H1 (cell line): ENCODE results near the gene ONECUT2. TPM values are rescaled to one million over a fixed set of nuclear protein-coding genes. Genes with fewer than 3 reads are reported as not detected.
A peak's percentile ranks its signal among the peaks of the same experiment; 100 is the strongest.

Source experiments
- CTCF ChIA-PET: fragments of 300-600 bp; sonication (Branson Sonifier 250); formaldehyde crosslinking; loops from one replicate; lab custom pipeline; 2021; ENCODE audit not compliant: partially characterized antibody; lab: Charles Lee
- POLR2A ChIA-PET: fragments of 300-600 bp; sonication (Branson Sonifier 250); formaldehyde crosslinking; loops from one replicate; lab custom pipeline; 2021; ENCODE audit warnings: inconsistent platforms; ENCODE audit not compliant: partially characterized antibody; lab: Charles Lee
- DNase-seq, 2 experiments: peaks; one replicate each; pipeline versions ENCODE4 v3.0.0 to v3.0.0-alpha.2; 2010 to 2022; ENCODE audit warnings: low spot score in 2 of 2, low read depth in 1 of 2, mixed read lengths in 1 of 2
- FAIRE-seq: peaks from 2 replicates; lab custom pipeline; 2011; peaks lifted over from hg19 to GRCh38; lab: Jason Lieb, UNC
- H2AFZ ChIP-seq: 2 replicates; pipeline ENCODE4 v1.8.1; 2012; ENCODE audit warnings: low read length, inconsistent platforms
- H2AK5ac ChIP-seq: 2 replicates; pipeline ENCODE4 v1.6.1; 2013; ENCODE audit warnings: low read depth, low read length
- H2BK120ac ChIP-seq: replicated peaks from 2 replicates; pipeline ENCODE3; 2013; ENCODE audit warnings: low read depth, low read length, inconsistent platforms
- H2BK12ac ChIP-seq: 2 replicates; pipeline ENCODE4 v1.6.1; 2013; ENCODE audit warnings: low read depth, low read length
- H2BK15ac ChIP-seq: 2 replicates; pipeline ENCODE4 v1.6.1; 2013; ENCODE audit warnings: low read length
- H2BK20ac ChIP-seq: 2 replicates; pipeline ENCODE4 v1.6.1; 2013; ENCODE audit warnings: low read length
- H2BK5ac ChIP-seq: 2 replicates; pipeline ENCODE4 v1.6.1; 2013; ENCODE audit warnings: low read depth, low read length
- H3K14ac ChIP-seq: 2 replicates; pipeline ENCODE4 v1.6.1; 2013; ENCODE audit warnings: inconsistent platforms; ENCODE audit not compliant: insufficient read length
- H3K18ac ChIP-seq: 2 replicates; pipeline ENCODE4 v1.6.1; 2013; ENCODE audit warnings: low read length; ENCODE audit errors: extremely low read depth
- H3K23ac ChIP-seq: 2 replicates; pipeline ENCODE4 v1.6.1; 2013; ENCODE audit warnings: inconsistent platforms; ENCODE audit not compliant: insufficient read length
- H3K23me2 ChIP-seq: 2 replicates; pipeline ENCODE4 v1.6.1; 2013; ENCODE audit warnings: low read depth, low read length
- H3K27ac ChIP-seq: 2 replicates; pipeline ENCODE4 v1.6.1; 2011; ENCODE audit warnings: low read depth, low read length, inconsistent platforms
- H3K27me3 ChIP-seq, 4 experiments: replicated peaks in 1 of 4; 1 replicate in 1 of 4; 2 replicates in 3 of 4; pipeline versions ENCODE4 v1.6.1 to v1.8.1; 2011 to 2013; ENCODE audit warnings: low read length in 3 of 4, mild to moderate bottlenecking in 3 of 4, inconsistent platforms in 2 of 4, mixed read lengths in 2 of 4, moderate library complexity in 1 of 4; ENCODE audit not compliant: control insufficient read depth in 3 of 4, insufficient read depth in 3 of 4; ENCODE audit errors: extremely low read depth in 1 of 4
- H3K36me3 ChIP-seq, 4 experiments: 2 replicates each; pipeline versions ENCODE4 v1.6.1 to v1.8.1; 2011 to 2013; ENCODE audit warnings: mild to moderate bottlenecking in 4 of 4, low read length in 3 of 4, moderate library complexity in 2 of 4, control low read depth in 1 of 4, inconsistent platforms in 1 of 4; ENCODE audit not compliant: insufficient read depth in 4 of 4, control insufficient read depth in 2 of 4
- H3K4ac ChIP-seq: replicated peaks from 2 replicates; pipeline ENCODE3; 2013; ENCODE audit warnings: low read length, low read depth, mixed read lengths, inconsistent platforms; ENCODE audit not compliant: insufficient read length
- H3K4me1 ChIP-seq, 4 experiments: replicated peaks in 1 of 4; 1 replicate in 1 of 4; 2 replicates in 3 of 4; pipeline versions ENCODE4 v1.6.1 to v1.8.1; 2011 to 2013; ENCODE audit warnings: low read length in 3 of 4, inconsistent platforms in 2 of 4, mixed read lengths in 1 of 4; ENCODE audit not compliant: insufficient read depth in 4 of 4, control insufficient read depth in 3 of 4
- H3K4me2 ChIP-seq, 2 experiments: 2 replicates each; pipeline versions ENCODE4 v1.6.1 to v1.8.1; 2011 to 2013; ENCODE audit warnings: low read depth in 2 of 2, low read length in 2 of 2, control low read depth in 1 of 2, inconsistent platforms in 1 of 2, mild to moderate bottlenecking in 1 of 2; ENCODE audit not compliant: insufficient read depth in 1 of 2
- H3K4me3 ChIP-seq, 4 experiments: fragments of 200-600, 300-600 bp in 1 of 4; sonication (generic), shearing (Covaris generic), sonication (Bioruptor Twin) in 1 of 4; 2 replicates each; pipeline versions ENCODE4 v1.5.1 to v1.8.1; 2011 to 2016; ENCODE audit warnings: low read length in 4 of 4, low read depth in 3 of 4, control low read depth in 2 of 4, inconsistent platforms in 2 of 4, mild to moderate bottlenecking in 2 of 4, mixed read lengths in 1 of 4, moderate library complexity in 1 of 4; ENCODE audit not compliant: insufficient read depth in 2 of 4; ENCODE audit errors: extremely low read depth in 1 of 4
- H3K56ac ChIP-seq: replicated peaks from 2 replicates; pipeline ENCODE3; 2013; ENCODE audit warnings: low read depth, mild to moderate bottlenecking, mixed read lengths, low read length, inconsistent platforms; ENCODE audit not compliant: insufficient read length
- H3K79me1 ChIP-seq: 2 replicates; pipeline ENCODE4 v1.6.1; 2013; ENCODE audit warnings: low read depth, low read length, control low read depth
- H3K79me2 ChIP-seq, 2 experiments: 2 replicates each; pipeline versions ENCODE4 v1.6.1 to v1.8.1; 2012 to 2013; ENCODE audit warnings: low read length in 2 of 2, mild to moderate bottlenecking in 2 of 2, inconsistent platforms in 1 of 2; ENCODE audit not compliant: insufficient read depth in 2 of 2, control insufficient read depth in 1 of 2
- H3K9ac ChIP-seq, 4 experiments: replicated peaks in 1 of 4; 1 replicate in 1 of 4; 2 replicates in 3 of 4; pipeline versions ENCODE4 v1.6.1 to v1.8.1; 2011 to 2013; ENCODE audit warnings: low read depth in 3 of 4, low read length in 3 of 4, control low read depth in 2 of 4, mild to moderate bottlenecking in 2 of 4, moderate library complexity in 2 of 4, inconsistent platforms in 1 of 4; ENCODE audit errors: extremely low read depth in 1 of 4
- H3K9me3 ChIP-seq, 2 experiments: 2 replicates each; pipeline versions ENCODE4 v1.6.1 to v1.8.1; 2012 to 2013; ENCODE audit warnings: mild to moderate bottlenecking in 2 of 2, moderate library complexity in 2 of 2, control low read depth in 1 of 2, inconsistent platforms in 1 of 2, low read depth in 1 of 2, low read length in 1 of 2, mixed read lengths in 1 of 2; ENCODE audit not compliant: insufficient read depth in 2 of 2
- H4K20me1 ChIP-seq, 2 experiments: replicated peaks in 1 of 2; 2 replicates each; pipeline versions ENCODE3 to v1.8.1; 2011 to 2013; ENCODE audit warnings: inconsistent platforms in 2 of 2, low read length in 2 of 2, mild to moderate bottlenecking in 1 of 2; ENCODE audit not compliant: insufficient read depth in 2 of 2, control insufficient read depth in 1 of 2
- H4K5ac ChIP-seq: 2 replicates; pipeline ENCODE4 v1.6.1; 2013; ENCODE audit warnings: low read length, low read depth, mixed read lengths, inconsistent platforms; ENCODE audit not compliant: insufficient read length
- H4K8ac ChIP-seq: 2 replicates; pipeline ENCODE4 v1.8.0; 2013; ENCODE audit warnings: mild to moderate bottlenecking, moderate library complexity, low read length, inconsistent platforms; ENCODE audit not compliant: insufficient read depth; ENCODE audit errors: extremely low read depth
- H4K91ac ChIP-seq: replicated peaks from 2 replicates; pipeline ENCODE3; 2013; ENCODE audit warnings: low read length, mixed read lengths, inconsistent platforms; ENCODE audit not compliant: insufficient read length
- ASH2L ChIP-seq: fragments of 200-600, 300-600 bp; sonication (generic); IDR thresholded peaks from one replicate; pipeline ENCODE4 v1.7.1; 2017; ENCODE audit warnings: low read length
- NANOG ChIP-seq: IDR thresholded peaks from 2 replicates; pipeline ENCODE4 v1.6.1; 2011; ENCODE audit warnings: low read length, low read depth, mild to moderate bottlenecking, inconsistent platforms; ENCODE audit not compliant: insufficient read depth, poor library complexity, severe bottlenecking
- RNF2 ChIP-seq: fragments of 200-900, 300-1000 bp; sonication (generic); IDR thresholded peaks from 2 replicates; pipeline ENCODE4 v1.7.1; 2016; ENCODE audit warnings: borderline replicate concordance, low read depth, mild to moderate bottlenecking, antibody characterized with exemption, low read length; ENCODE audit not compliant: poor library complexity, severe bottlenecking; ENCODE audit errors: missing control alignments
- TCF12 ChIP-seq: IDR thresholded peaks from 2 replicates; pipeline ENCODE4 v1.6.1; 2011; ENCODE audit warnings: low read depth, mild to moderate bottlenecking, low read length
- WGBS, 2 experiments: shearing (Covaris generic) in 1 of 2; methylation state at CpG; one replicate each; pipeline versions ENCODE4 v1.1.6 to v1.1.7; 2013 to 2015; ENCODE audit warnings: low lambda C conversion rate in 2 of 2, mixed read lengths in 2 of 2, inconsistent platforms in 1 of 2, low coverage in 1 of 2, missing lambda C conversion rate in 1 of 2; ENCODE audit not compliant: insufficient replicate concordance in 2 of 2, insufficient coverage in 1 of 2, insufficient read length in 1 of 2; ENCODE audit errors: extremely low coverage in 1 of 2, missing lambda C conversion rate in 1 of 2; 5-methylcytosine and 5-hydroxymethylcytosine counted together
- polyA plus RNA-seq, 7 experiments: library from polyadenylated mRNA; depleted of rRNA in 3 of 7; stranded (reverse) in 5 of 7; unstranded in 2 of 7; fragments of >200 nt in 5 of 7; fragments of 200-250 nt in 2 of 7; gene quantifications; 1 replicate in 5 of 7; 2 replicates in 1 of 7; 4 replicates in 1 of 7; pipeline versions ENCODE4 v1.2.1 to v1.2.3, GENCODE V29; 2011 to 2013; ENCODE audit warnings: missing spikeins in 2 of 7, mixed read lengths in 2 of 7
- total RNA-seq: library from RNA; stranded (reverse); fragmentation: NEBNext Ultra II Directional; extraction: Animal tissue kit (Norgen Biotek cat#: 25700); gene quantifications from 2 replicates; pipeline ENCODE4 v1.2.1, GENCODE V29; 2021

Gene ONECUT2
- total and polyA plus RNA-seq, 2 of the 8 experiments (the other 6 are each of a cell fraction or from before 2014, with no cell fraction given), result 0.38 to 1.9 TPM

- H4K91ac ChIP-seq, result no peak overlapping the region
- no peak overlapping the region for H2AK5ac ChIP-seq
- H3K23me2 ChIP-seq, result peaks cover 29% of the 10 kb centered on the region
- no peaks in the 10 kb centered on the region for H3K79me2 ChIP-seq
- CTCF ChIA-PET, result no interaction called here
- peaks cover 68 to 93% (median 81%) of the 10 kb centered on the region in 4 experiments for H3K27me3 ChIP-seq
- no peak for DNase-seq
- 2% methylated on average over 8 of the region's 9 CpGs; no CpG with 5 or more reads in 1 of the 2 experiments for WGBS, 2 experiments
- no peak overlapping the region for H3K14ac ChIP-seq
- no peak overlapping the region for H3K18ac ChIP-seq
- H4K8ac ChIP-seq, result no peak overlapping the region
- H3K27ac ChIP-seq, result no peak overlapping the region
- H3K79me1 ChIP-seq, result no peaks in the 10 kb centered on the region
- peak overlapping the region in 2 of 4 experiments; percentile 1 to 67; a peak in 2 of 8 replicates for H3K4me3 ChIP-seq
- H3K4me1 ChIP-seq, result peaks cover 11 to 50% (median 28%) of the 10 kb centered on the region in 4 experiments
- no peak overlapping the region for H2AFZ ChIP-seq
- TF ChIP-seq RNF2 (peak; percentile 87), NANOG (no peak), TCF12 (peak; percentile 68; the same call in 1 of the 2 replicates), ASH2L (peak; percentile 69)
- H3K23ac ChIP-seq, result no peak overlapping the region
- H2BK20ac ChIP-seq, result no peak overlapping the region
- H3K9ac ChIP-seq, result no peak overlapping the region
- peak overlapping the region; percentile 61 to 81 for H3K4me2 ChIP-seq
- H2BK12ac ChIP-seq, result no peak overlapping the region
- FAIRE-seq, result peak; percentile 82
- peaks cover 10 to 16% of the 10 kb centered on the region in 2 experiments for H4K20me1 ChIP-seq
- no peak overlapping the region for H3K4ac ChIP-seq
- no peak overlapping the region for H2BK5ac ChIP-seq
- H3K56ac ChIP-seq, result no peak overlapping the region
- H4K5ac ChIP-seq, result no peak overlapping the region
- no peak overlapping the region for H2BK120ac ChIP-seq
- H3K9me3 ChIP-seq, result no peaks in the 10 kb centered on the region
- H3K36me3 ChIP-seq, result peaks cover 0 to 13% (median 0%) of the 10 kb centered on the region in 4 experiments; a peak in 1 of 8 replicates
- POLR2A ChIA-PET, result no interaction called here
- H2BK15ac ChIP-seq, result no peak overlapping the region
Observed at GRCh38 chr18:57432751-57433400, 2.3 kb upstream of the ONECUT2 start.
